Superior temporal gyrus (tissue), 1 donor: ENCODE measurements around the gene USP30.

Source experiments
- DNase-seq: peaks from one replicate; pipeline ENCODE4 v3.0.0-alpha.2; 2016; ENCODE audit errors: extremely low spot score

Gene USP30

GRCh38 chr12:109097435-109098182, 45.2 kb downstream of the USP30 start, which contains the start of gene UNG:
Gene UNG (plus strand): TSS chr12:109097597. CDS start chr12:109097680, 83 bp downstream.
- DNase-seq, result peak; percentile 95

GRCh38 chr12:109098183-109098604, 45.8 kb downstream of the USP30 start:
- peak; percentile 37 for DNase-seq

GRCh38 chr12:109098651-109099050, 46.3 kb downstream of the USP30 start:
- no peak for DNase-seq

- DNase-seq, result no peak
These were observed 47.1 kb downstream of the USP30 start for GRCh38 chr12:109099431-109100020.

- DNase-seq, result no peak
These were observed 48.4 kb downstream of the USP30 start for GRCh38 chr12:109100741-109101140.

- DNase-seq, result no peak
These were observed 50.1 kb downstream of the USP30 start for GRCh38 chr12:109102491-109102890.

GRCh38 chr12:109105176-109105575, 52.8 kb downstream of the USP30 start:
- DNase-seq, result no peak

- DNase-seq, result peak; percentile 48
These were observed 57.5 kb downstream of the USP30 start for GRCh38 chr12:109109746-109110350.

- DNase-seq, result peak; percentile 84
These were observed 58.7 kb downstream of the USP30 start for GRCh38 chr12:109110988-109111495.

- no peak for DNase-seq
These were observed 60.5 kb downstream of the USP30 start for GRCh38 chr12:109112720-109113465.

GRCh38 chr12:109113661-109114321, 61.4 kb downstream of the USP30 start:
- DNase-seq, result no peak

- DNase-seq, result no peak
These were observed 62.3 kb downstream of the USP30 start for GRCh38 chr12:109114644-109115043.

- no peak for DNase-seq
These were observed 63.0 kb downstream of the USP30 start for GRCh38 chr12:109115404-109115757.

- peak; percentile 75 for DNase-seq
These were observed 63.6 kb downstream of the USP30 start, which contains the start of gene ACACB for GRCh38 chr12:109115758-109116610. Gene ACACB (plus strand): TSS chr12:109116587. CDS start chr12:109139406, 22,819 bp downstream.

- no peak for DNase-seq
These were observed 64.2 kb downstream of the USP30 start for GRCh38 chr12:109116611-109116949.

- no peak for DNase-seq
These were observed 67.7 kb downstream of the USP30 start for GRCh38 chr12:109120095-109120494.

- no peak for DNase-seq
These were observed 68.2 kb downstream of the USP30 start for GRCh38 chr12:109120557-109120956.

GRCh38 chr12:109121346-109121880, 69.0 kb downstream of the USP30 start:
- DNase-seq, result no peak

GRCh38 chr12:109124878-109125648, 72.7 kb downstream of the USP30 start:
- DNase-seq, result no peak
